COLO668 (cell line): ENCODE measurements around the gene DAPK2.
A peak's percentile ranks its signal among the peaks of the same experiment; 100 is the strongest.

Source experiments
- DNase-seq: peaks from one replicate; lab custom pipeline; 2025; ENCODE audit not compliant: unreplicated experiment; lab: John Stamatoyannopoulos, UW

The DAPK2 gene

GRCh38 chr15:64024172-64025050 is 21.9 kb downstream of the DAPK2 start:
- DNase-seq, result no peak

- DNase-seq, result peak; percentile 41
Observed at GRCh38 chr15:64023220-64023619, 23.1 kb downstream of the DAPK2 start.

- no peak for DNase-seq
Observed at GRCh38 chr15:64022571-64022970, 23.7 kb downstream of the DAPK2 start.

GRCh38 chr15:64019764-64020163 is 26.5 kb downstream of the DAPK2 start:
- peak; percentile 60 for DNase-seq

GRCh38 chr15:64017591-64018163 is 28.6 kb downstream of the DAPK2 start:
- no peak for DNase-seq

- peak; percentile 27 for DNase-seq
Observed at GRCh38 chr15:64017082-64017588, 29.1 kb downstream of the DAPK2 start.

- no peak for DNase-seq
Observed at GRCh38 chr15:64016257-64016656, 30.0 kb downstream of the DAPK2 start.

- DNase-seq, result no peak
Observed at GRCh38 chr15:64014995-64015394, 31.3 kb downstream of the DAPK2 start.

GRCh38 chr15:64013179-64014062 is 32.9 kb downstream of the DAPK2 start:
- peak; percentile 26 for DNase-seq

GRCh38 chr15:64011736-64012135 is 34.5 kb downstream of the DAPK2 start:
- DNase-seq, result no peak

- peak; percentile 89 for DNase-seq
Observed at GRCh38 chr15:64010719-64011118, 35.6 kb downstream of the DAPK2 start.

GRCh38 chr15:64009798-64010261 is 36.5 kb downstream of the DAPK2 start:
- DNase-seq, result no peak

- no peak for DNase-seq
Observed at GRCh38 chr15:64009241-64009640, 37.0 kb downstream of the DAPK2 start.

GRCh38 chr15:64008177-64008576 is 38.1 kb downstream of the DAPK2 start:
- DNase-seq, result no peak

- DNase-seq, result no peak
Observed at GRCh38 chr15:64006642-64007041, 39.6 kb downstream of the DAPK2 start.

GRCh38 chr15:64004587-64004986 is 41.7 kb downstream of the DAPK2 start:
- DNase-seq, result peak; percentile 16

GRCh38 chr15:64004056-64004455 is 42.2 kb downstream of the DAPK2 start:
- no peak for DNase-seq

GRCh38 chr15:64003182-64003581 is 43.1 kb downstream of the DAPK2 start:
- DNase-seq, result no peak

GRCh38 chr15:64001148-64001547 is 45.1 kb downstream of the DAPK2 start:
- DNase-seq, result no peak

- DNase-seq, result no peak
Observed at GRCh38 chr15:64000183-64000951, 45.9 kb downstream of the DAPK2 start.
